AG09309 (cell line): Measurements from ENCODE around the gene ADGRE1.

Experiments used
- DNase-seq: peaks from one replicate; pipeline ENCODE4 v3.0.0-alpha.2; 2010; ENCODE audit warnings: low read depth
- H3K4me3 ChIP-seq: 2 replicates; pipeline ENCODE4 v1.5.1; 2011; ENCODE audit warnings: mild to moderate bottlenecking, low read depth, low read length, moderate library complexity; ENCODE audit not compliant: control insufficient read depth
- TF ChIP-seq, protein P1 (sequence below): IDR thresholded peaks from 2 replicates; pipeline ENCODE4 v1.5.1; 2011; ENCODE audit warnings: mild to moderate bottlenecking, low read depth, low read length, inconsistent platforms; ENCODE audit not compliant: insufficient read depth, control insufficient read depth; ENCODE audit errors: missing control alignments

ADGRE1 gene, protein sequence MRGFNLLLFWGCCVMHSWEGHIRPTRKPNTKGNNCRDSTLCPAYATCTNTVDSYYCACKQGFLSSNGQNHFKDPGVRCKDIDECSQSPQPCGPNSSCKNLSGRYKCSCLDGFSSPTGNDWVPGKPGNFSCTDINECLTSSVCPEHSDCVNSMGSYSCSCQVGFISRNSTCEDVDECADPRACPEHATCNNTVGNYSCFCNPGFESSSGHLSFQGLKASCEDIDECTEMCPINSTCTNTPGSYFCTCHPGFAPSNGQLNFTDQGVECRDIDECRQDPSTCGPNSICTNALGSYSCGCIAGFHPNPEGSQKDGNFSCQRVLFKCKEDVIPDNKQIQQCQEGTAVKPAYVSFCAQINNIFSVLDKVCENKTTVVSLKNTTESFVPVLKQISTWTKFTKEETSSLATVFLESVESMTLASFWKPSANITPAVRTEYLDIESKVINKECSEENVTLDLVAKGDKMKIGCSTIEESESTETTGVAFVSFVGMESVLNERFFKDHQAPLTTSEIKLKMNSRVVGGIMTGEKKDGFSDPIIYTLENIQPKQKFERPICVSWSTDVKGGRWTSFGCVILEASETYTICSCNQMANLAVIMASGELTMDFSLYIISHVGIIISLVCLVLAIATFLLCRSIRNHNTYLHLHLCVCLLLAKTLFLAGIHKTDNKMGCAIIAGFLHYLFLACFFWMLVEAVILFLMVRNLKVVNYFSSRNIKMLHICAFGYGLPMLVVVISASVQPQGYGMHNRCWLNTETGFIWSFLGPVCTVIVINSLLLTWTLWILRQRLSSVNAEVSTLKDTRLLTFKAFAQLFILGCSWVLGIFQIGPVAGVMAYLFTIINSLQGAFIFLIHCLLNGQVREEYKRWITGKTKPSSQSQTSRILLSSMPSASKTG

DNA sequence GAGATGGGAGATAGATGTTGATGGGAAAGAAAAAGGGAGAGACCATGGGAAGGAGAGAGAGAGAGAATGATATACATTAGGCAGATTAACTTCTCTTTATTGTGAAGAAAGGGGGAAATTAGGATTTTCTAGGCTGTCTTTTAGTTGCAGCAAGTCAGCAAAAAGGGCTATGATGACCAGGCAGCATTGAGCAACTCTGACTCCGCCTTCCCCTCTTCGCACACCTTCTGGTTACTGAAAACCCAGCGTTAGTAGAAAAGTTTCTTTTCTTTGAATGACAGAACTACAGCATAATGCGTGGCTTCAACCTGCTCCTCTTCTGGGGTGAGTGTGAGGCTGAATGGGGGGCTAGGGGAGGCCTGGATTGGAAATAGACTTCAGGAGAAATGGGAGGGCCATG is at the start of gene ADGRE1:
Gene ADGRE1 (plus strand): TSS at position 264 of the 400 bp plus-strand sequence. CDS start 30 bp downstream, at position 294.
- no peak within 1 kb of the TSS for H3K4me3 ChIP-seq
- TF ChIP-seq, protein P1, sequence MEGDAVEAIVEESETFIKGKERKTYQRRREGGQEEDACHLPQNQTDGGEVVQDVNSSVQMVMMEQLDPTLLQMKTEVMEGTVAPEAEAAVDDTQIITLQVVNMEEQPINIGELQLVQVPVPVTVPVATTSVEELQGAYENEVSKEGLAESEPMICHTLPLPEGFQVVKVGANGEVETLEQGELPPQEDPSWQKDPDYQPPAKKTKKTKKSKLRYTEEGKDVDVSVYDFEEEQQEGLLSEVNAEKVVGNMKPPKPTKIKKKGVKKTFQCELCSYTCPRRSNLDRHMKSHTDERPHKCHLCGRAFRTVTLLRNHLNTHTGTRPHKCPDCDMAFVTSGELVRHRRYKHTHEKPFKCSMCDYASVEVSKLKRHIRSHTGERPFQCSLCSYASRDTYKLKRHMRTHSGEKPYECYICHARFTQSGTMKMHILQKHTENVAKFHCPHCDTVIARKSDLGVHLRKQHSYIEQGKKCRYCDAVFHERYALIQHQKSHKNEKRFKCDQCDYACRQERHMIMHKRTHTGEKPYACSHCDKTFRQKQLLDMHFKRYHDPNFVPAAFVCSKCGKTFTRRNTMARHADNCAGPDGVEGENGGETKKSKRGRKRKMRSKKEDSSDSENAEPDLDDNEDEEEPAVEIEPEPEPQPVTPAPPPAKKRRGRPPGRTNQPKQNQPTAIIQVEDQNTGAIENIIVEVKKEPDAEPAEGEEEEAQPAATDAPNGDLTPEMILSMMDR, result no peak
- no peak for DNase-seq

DNA sequence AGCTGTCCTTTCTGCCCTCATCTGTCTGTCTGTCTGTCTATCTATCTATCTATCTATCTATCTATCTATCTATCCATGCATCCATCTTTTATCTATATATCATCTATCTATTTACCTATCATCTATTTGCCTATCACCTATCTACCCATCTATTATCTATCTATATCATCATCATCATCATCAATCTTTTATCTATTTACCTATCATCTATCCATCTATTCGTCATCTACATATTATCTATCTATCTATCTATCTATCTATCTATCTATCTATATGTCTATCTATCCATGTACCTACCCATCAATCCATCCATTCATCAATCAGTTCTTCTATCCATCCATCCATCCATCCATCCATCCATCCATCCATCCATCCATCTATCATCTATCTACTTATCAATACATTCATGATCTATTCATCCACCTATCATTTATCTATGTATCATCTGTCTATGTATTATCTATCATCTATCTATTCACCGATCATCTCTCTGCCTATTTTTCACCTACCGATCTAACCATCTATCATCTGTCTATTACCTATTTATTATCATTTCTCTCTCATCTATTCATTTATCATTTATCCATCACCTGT is 49.2 kb upstream of the ADGRE1 start:
- TF ChIP-seq, protein P1, result no peak
- no peak for DNase-seq
- no peak overlapping the region for H3K4me3 ChIP-seq

DNA sequence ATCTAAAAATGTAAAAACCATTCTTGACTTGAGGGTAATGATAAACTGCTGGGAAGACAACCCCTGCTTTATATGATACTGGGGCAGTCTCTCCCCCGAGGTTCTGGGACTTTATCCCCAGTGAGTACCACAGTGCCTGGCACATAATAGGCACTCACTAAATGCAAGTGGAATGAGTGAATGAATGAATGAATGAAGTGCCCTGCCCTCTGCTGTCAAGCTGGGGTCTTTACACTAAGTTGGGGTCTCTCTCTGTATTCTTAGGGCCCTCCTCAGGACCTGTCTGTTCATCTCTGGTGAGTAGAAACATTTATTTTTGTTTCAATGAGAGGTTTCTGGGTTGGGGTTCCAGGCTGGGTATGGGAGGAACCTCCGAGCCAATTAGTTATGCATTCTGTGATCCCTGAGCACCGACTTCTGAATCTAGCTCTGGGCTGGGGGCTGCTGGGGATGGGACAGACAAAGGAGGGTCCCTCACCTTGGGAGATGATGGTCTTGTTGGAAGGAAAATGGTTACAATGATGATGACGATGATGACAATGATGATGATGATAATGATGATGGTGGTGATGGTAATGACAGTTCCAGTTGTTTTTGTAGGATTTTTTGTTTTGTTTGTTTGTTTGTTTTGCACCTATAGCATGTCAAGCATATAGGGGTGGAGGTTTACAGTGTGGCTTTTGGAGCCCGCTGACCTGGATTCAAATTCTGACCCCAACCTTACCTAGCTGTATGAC is 44.3 kb upstream of the ADGRE1 start:
- TF ChIP-seq, protein P1, result no peak
- no peak for DNase-seq
- no peak overlapping the region for H3K4me3 ChIP-seq

DNA sequence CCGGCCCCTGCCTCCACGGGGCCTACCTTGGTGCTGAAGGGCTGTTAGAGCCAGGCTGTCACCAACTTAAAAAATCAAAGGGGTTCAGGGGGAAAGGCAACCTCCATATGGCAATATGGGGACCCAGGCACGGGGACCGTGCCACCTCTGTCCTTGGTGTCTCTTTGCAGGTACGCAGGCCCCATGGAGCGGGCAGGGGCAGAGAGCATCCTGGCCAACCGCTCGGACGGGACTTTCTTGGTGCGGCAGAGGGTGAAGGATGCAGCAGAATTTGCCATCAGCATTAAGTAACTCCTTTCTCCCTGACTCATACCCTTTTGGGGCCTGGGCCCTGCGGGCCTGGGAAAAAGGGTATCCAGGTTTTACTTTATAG is 39.6 kb upstream of the ADGRE1 start:
- no peak overlapping the region for H3K4me3 ChIP-seq
- no peak for DNase-seq
- TF ChIP-seq, protein P1, result no peak

DNA sequence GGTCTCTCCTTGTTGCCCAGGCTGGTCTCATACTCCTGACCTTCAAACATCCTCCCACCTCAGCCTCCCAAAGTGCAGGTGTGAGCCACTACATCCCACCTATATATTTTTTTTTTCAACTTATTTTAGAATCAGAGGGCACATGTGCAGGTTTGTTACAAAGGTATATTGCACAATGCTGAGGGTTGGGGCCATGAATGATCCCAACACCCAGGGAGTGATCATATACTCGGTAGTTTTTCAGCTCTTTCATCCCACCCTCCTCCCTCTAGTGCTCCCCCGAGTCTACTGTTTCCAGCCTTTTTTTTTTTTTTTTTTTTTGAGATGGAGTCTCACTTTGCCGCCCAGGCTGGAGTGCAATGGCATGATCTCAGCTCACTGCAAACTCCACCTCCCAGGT is 38.4 kb upstream of the ADGRE1 start:
- DNase-seq, result no peak
- TF ChIP-seq, protein P1, result no peak
- no peak overlapping the region for H3K4me3 ChIP-seq

DNA sequence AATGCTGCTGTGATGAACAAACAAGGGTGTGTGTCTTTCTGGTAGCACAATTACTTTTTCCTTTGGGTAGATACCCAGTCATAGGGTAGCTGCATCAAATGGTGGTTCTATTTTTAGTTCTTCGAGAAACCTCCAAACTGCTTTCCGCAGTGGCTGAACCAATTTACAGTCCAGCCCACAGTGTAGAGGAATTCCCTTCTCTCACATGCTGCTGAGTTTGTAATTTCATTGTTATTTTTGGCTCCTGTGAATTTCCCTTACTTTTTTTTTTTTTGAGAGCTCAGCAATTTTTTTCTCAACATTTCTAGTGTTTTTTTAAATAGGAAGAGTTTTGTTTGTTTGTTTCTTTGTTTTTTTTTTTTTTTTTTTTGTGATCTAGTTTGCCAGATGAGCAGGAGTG is 37.5 kb upstream of the ADGRE1 start:
- TF ChIP-seq, protein P1, result no peak
- no peak for DNase-seq
- H3K4me3 ChIP-seq, result no peak overlapping the region
